GM21717 (cell line): ENCODE results near the gene HNRNPAB.
A peak's percentile ranks its signal among the peaks of the same experiment; 100 is the strongest.
"Not testable (repeated sequence)": the region's sequence is repeated elsewhere in the genome, so short reads cannot be mapped to it uniquely, and the experiment has no call there.

Experiments
- ATAC-seq: cut with Tn5 transposase; IDR thresholded peaks from one replicate; pipeline ENCODE4 v1.9.1; 2021; ENCODE audit warnings: mild to moderate bottlenecking, moderate library complexity; ENCODE audit not compliant: unreplicated experiment

The HNRNPAB gene

GRCh38 chr5:178229111-178229510 is 24.8 kb downstream of the HNRNPAB start:
- not testable (repeated sequence) for ATAC-seq

GRCh38 chr5:178229861-178230260 is 25.5 kb downstream of the HNRNPAB start:
- no peak for ATAC-seq

GRCh38 chr5:178230879-178231538 is 26.7 kb downstream of the HNRNPAB start:
- ATAC-seq, result no peak

GRCh38 chr5:178231539-178232123 is 27.3 kb downstream of the HNRNPAB start:
- ATAC-seq, result peak; percentile 6

GRCh38 chr5:178232124-178232919 is 28.0 kb downstream of the HNRNPAB start, which contains the start of gene PHYKPL:
PHYKPL (minus strand) TSS chr5:178232802; CDS start chr5:178232550, 252 bp downstream.
- ATAC-seq, result peak; percentile 61

- ATAC-seq, result no peak
Observed at GRCh38 chr5:178232920-178233429, 28.6 kb downstream of the HNRNPAB start.

GRCh38 chr5:178234121-178234749 is 29.9 kb downstream of the HNRNPAB start:
- no peak for ATAC-seq

- ATAC-seq, result no peak
Observed at GRCh38 chr5:178234750-178235587, 30.6 kb downstream of the HNRNPAB start.

- no peak for ATAC-seq
Observed at GRCh38 chr5:178235588-178235974, 31.2 kb downstream of the HNRNPAB start.

- no peak for ATAC-seq
Observed at GRCh38 chr5:178236126-178236525, 31.8 kb downstream of the HNRNPAB start.

- no peak for ATAC-seq
Observed at GRCh38 chr5:178236679-178237078, 32.3 kb downstream of the HNRNPAB start.

GRCh38 chr5:178237431-178238312 is 33.3 kb downstream of the HNRNPAB start:
- ATAC-seq, result no peak

- no peak for ATAC-seq
Observed at GRCh38 chr5:178238313-178238635, 33.9 kb downstream of the HNRNPAB start.

GRCh38 chr5:178238711-178239592 is 34.6 kb downstream of the HNRNPAB start:
- no peak for ATAC-seq

GRCh38 chr5:178239626-178240301 is 35.4 kb downstream of the HNRNPAB start:
- not testable (repeated sequence) for ATAC-seq

- ATAC-seq, result no peak
Observed at GRCh38 chr5:178240341-178240741, 36.0 kb downstream of the HNRNPAB start.

GRCh38 chr5:178240766-178241165 is 36.4 kb downstream of the HNRNPAB start:
- peak; percentile 33 for ATAC-seq

GRCh38 chr5:178241231-178241663 is 36.9 kb downstream of the HNRNPAB start:
- ATAC-seq, result peak; percentile 34
